Measurements from ENCODE around the gene DDX27. TPM values are rescaled to one million over a fixed set of nuclear protein-coding genes. Genes with fewer than 3 reads are reported as not detected.

The DDX27 gene
- total RNA-seq, 1 experiment from 2014 or later = 87.3 TPM

GRCh38 chr20:49278036-49278817 lies 59.0 kb downstream of the DDX27 start, which contains the start of gene ZNFX1:
Gene ZNFX1 (minus strand): TSS chr20:49278057. CDS start chr20:49275839, 2,218 bp downstream.
- Mint-ChIP-seq H3K36me3 (ENCODE audit: insufficient read depth, unreplicated experiment) (peaks cover 85% of the 10 kb centered on the region), H3K4me3 (ENCODE audit: low read depth, unreplicated experiment) (peak within 1 kb of the TSS; percentile 82), H3K27ac (ENCODE audit: unreplicated experiment) (peak within 1 kb of the TSS; percentile 95), H3K27me3 (ENCODE audit: unreplicated experiment) (peaks cover 4% of the 10 kb centered on the region), H3K4me1 (ENCODE audit: low read depth, unreplicated experiment) (peaks cover 53% of the 10 kb centered on the region), H3K9me3 (ENCODE audit: low read depth, unreplicated experiment) (peaks cover 15% of the 10 kb centered on the region)
- intact Hi-C loops (cut with micrococcal nuclease; ENCODE audit: unreplicated experiment) = loop anchor here (1.0 kb wide), 1 partner anchor 9 kb away; no protein-coding TSS in a partner anchor
- peak; percentile 100 for DNase-seq
- TF ChIP-seq, protein P1, sequence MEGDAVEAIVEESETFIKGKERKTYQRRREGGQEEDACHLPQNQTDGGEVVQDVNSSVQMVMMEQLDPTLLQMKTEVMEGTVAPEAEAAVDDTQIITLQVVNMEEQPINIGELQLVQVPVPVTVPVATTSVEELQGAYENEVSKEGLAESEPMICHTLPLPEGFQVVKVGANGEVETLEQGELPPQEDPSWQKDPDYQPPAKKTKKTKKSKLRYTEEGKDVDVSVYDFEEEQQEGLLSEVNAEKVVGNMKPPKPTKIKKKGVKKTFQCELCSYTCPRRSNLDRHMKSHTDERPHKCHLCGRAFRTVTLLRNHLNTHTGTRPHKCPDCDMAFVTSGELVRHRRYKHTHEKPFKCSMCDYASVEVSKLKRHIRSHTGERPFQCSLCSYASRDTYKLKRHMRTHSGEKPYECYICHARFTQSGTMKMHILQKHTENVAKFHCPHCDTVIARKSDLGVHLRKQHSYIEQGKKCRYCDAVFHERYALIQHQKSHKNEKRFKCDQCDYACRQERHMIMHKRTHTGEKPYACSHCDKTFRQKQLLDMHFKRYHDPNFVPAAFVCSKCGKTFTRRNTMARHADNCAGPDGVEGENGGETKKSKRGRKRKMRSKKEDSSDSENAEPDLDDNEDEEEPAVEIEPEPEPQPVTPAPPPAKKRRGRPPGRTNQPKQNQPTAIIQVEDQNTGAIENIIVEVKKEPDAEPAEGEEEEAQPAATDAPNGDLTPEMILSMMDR (IDR thresholded peaks at IDR 0.05; ENCODE audit: unreplicated experiment) = no peak
- no TSS peak for BruUV-seq (replicated peaks)
- CTCF ChIA-PET = interaction anchor here (0.6 kb wide), 1 partner anchor 231 kb away, joined by 3 read pairs; no protein-coding TSS in a partner anchor

DNA sequence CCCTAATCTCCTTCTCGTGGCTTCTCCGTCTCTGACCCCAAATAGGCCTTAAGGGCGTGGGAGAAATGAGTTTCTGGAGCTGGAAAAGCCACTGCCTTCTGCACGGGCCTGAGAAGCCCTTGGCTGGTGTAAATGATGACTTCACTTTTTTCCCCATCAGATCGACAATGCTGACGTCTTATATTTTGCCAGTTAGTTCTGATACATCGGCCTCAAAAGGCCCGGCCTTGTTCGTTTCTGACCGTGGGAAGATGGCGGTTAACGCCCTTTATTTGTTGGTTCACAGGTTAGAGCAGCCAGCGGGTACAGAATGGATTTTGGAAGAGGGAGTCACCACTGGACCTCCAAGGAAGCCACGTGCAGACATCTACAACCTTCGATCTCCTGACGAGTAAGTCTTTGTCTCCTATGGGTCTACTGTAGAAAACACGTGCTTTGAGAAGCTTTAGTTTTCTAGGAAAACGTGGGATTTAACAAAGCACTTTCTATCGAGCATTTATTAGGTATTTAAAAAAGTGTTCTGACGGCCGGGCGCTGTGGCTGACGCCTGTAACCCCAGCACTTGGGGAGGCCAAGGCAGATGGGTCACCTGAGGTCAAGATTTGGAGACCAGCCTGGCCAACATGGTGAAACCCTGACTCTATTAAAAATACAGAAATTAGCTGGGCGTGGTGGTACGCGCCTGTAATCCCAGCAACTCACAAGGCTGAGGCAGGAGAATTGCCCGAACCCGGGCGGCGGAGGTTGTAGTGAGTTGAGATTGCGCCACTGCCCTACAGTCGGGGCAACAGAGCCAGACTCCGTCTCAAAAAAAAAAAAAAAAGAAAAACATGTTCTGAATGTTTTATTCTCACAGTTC lies 59.8 kb downstream of the DDX27 start:
- Mint-ChIP-seq H3K27ac (ENCODE audit: unreplicated experiment) (peak overlapping the region; percentile 95), H3K4me3 (ENCODE audit: low read depth, unreplicated experiment) (peak overlapping the region; percentile 82), H3K4me1 (ENCODE audit: low read depth, unreplicated experiment) (peaks cover 61% of the 10 kb centered on the region), H3K27me3 (ENCODE audit: unreplicated experiment) (peaks cover 13% of the 10 kb centered on the region), H3K9me3 (ENCODE audit: low read depth, unreplicated experiment) (peaks cover 21% of the 10 kb centered on the region), H3K36me3 (ENCODE audit: insufficient read depth, unreplicated experiment) (peaks cover 93% of the 10 kb centered on the region)
- intact Hi-C loops (cut with micrococcal nuclease; ENCODE audit: unreplicated experiment) = loop anchor here (1.0 kb wide), 1 partner anchor 8 kb away; no protein-coding TSS in a partner anchor
- TF ChIP-seq, protein P1 (IDR thresholded peaks at IDR 0.05; ENCODE audit: unreplicated experiment) = no peak
- DNase-seq = no peak
- TSS peak; percentile 49 for BruUV-seq (replicated peaks)
- CTCF ChIA-PET = no interaction called here

- DNase-seq = no peak
- Mint-ChIP-seq H3K4me1 (ENCODE audit: low read depth, unreplicated experiment) (peaks cover 69% of the 10 kb centered on the region), H3K27me3 (ENCODE audit: unreplicated experiment) (peaks cover 16% of the 10 kb centered on the region), H3K9me3 (ENCODE audit: low read depth, unreplicated experiment) (peaks cover 25% of the 10 kb centered on the region), H3K4me3 (ENCODE audit: low read depth, unreplicated experiment) (peak overlapping the region; percentile 82), H3K36me3 (ENCODE audit: insufficient read depth, unreplicated experiment) (peaks cover 99% of the 10 kb centered on the region), H3K27ac (ENCODE audit: unreplicated experiment) (peak overlapping the region; percentile 95)
- TF ChIP-seq, protein P1 (IDR thresholded peaks at IDR 0.05; ENCODE audit: unreplicated experiment) = no peak
- intact Hi-C loops (cut with micrococcal nuclease; ENCODE audit: unreplicated experiment) = no loop called here
- BruUV-seq (replicated peaks) = no TSS peak
- CTCF ChIA-PET = no interaction called here
Measured at GRCh38 chr20:49279677-49280462, 60.7 kb downstream of the DDX27 start.

Data from Calu3 (cell line).